GM18517 (cell line): Measurements from ENCODE around the gene DCLK1.
A peak's percentile ranks its signal among the peaks of the same experiment; 100 is the strongest.

ENCODE experiments used
- ATAC-seq: cut with Tn5 transposase; IDR thresholded peaks from one replicate; pipeline ENCODE4 v1.9.1; 2021; ENCODE audit warnings: mild to moderate bottlenecking, moderate library complexity; ENCODE audit not compliant: unreplicated experiment

Gene DCLK1

GRCh38 chr13:35954207-35954560 lies 177.0 kb downstream of the DCLK1 start:
- ATAC-seq, result no peak

DNA sequence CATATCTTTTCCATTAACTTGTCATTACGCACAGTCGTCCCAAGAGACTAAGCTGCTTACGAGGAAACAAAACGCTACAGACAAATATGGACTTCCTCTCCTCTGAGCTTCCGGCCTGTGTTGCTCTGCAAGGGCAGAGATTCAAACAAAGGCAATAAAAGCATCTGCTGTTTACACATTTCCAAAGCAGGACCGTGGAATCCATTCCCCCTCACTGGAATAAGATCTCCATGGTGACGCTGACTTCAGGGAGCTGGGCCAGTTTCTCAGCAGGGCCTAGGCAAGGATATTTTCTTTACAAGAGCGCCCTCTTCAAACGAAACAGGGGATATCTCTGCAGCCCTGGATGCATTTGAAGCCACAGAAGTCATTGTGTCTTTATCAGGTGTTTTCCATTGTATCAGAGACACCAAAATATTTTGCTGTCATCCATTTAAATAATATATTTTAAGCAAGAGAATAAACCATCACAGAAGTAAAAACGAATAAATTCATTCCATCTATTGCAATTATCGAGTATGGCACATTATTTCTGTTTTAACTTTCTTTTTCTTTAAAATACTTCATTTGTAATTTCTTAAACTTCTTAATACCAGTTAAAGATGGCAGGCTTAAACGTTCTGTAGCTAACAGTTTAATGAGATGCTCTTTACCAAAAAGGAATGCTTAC lies 177.5 kb downstream of the DCLK1 start:
- no peak for ATAC-seq

DNA sequence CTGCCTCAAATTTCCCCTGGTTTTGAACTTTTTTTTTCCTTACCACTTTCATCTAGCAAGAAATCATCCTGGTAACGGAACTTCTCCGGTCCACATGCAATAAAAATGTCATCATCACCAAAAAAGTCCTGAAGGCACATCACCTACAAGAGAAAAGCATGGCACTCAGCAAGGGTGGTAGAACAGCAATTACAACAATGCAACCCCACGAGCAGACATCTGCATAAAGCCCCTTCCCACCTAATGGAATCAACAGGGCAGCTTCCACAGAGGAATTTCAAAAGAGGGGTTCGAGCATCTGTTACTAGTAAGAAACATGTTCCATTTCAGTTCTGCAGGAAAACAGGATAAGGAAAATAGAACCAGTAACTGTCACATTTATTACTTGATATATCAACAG lies 183.9 kb downstream of the DCLK1 start:
- ATAC-seq, result no peak

GRCh38 chr13:35945368-35945767 lies 185.8 kb downstream of the DCLK1 start:
- ATAC-seq, result no peak

DNA sequence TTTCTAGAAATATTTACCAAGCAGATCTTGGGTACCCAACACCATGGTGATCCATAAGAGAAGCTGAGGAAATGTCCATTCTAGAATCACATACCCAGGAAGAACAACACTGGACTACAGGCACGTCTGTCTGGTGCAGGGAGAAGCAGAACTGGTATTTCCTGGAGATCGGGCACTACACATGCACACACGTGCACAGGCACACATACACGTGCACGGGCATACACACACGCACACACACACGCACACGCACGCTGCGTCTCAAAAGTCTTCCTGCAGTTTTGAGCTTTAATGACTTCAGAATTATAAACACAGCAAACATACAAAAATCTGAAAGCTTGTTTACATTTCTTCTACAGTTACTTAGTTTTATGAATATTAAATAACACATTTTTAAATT lies 189.8 kb downstream of the DCLK1 start:
- ATAC-seq, result no peak

DNA sequence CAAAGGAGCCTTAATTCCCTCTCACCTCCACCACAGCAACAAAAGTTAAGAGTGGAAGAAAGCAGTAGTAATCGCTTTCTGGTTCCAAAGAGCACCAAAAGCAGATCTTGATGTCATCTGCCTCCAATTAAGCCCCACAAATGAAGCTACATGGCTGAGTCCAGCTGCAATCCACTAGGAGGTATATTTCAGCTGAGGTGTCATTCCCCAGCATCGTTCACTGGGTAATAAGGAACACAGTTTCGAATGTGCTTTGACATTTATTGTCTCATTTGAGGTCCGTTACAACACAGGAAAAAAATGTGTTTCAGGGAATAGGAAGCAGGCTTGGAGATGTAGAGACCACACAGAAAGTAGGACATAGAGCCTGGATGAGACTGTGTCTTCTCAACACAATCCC lies 190.4 kb downstream of the DCLK1 start:
- ATAC-seq, result no peak

- ATAC-seq, result no peak
Measured at GRCh38 chr13:35936246-35936978, 194.8 kb downstream of the DCLK1 start.

DNA sequence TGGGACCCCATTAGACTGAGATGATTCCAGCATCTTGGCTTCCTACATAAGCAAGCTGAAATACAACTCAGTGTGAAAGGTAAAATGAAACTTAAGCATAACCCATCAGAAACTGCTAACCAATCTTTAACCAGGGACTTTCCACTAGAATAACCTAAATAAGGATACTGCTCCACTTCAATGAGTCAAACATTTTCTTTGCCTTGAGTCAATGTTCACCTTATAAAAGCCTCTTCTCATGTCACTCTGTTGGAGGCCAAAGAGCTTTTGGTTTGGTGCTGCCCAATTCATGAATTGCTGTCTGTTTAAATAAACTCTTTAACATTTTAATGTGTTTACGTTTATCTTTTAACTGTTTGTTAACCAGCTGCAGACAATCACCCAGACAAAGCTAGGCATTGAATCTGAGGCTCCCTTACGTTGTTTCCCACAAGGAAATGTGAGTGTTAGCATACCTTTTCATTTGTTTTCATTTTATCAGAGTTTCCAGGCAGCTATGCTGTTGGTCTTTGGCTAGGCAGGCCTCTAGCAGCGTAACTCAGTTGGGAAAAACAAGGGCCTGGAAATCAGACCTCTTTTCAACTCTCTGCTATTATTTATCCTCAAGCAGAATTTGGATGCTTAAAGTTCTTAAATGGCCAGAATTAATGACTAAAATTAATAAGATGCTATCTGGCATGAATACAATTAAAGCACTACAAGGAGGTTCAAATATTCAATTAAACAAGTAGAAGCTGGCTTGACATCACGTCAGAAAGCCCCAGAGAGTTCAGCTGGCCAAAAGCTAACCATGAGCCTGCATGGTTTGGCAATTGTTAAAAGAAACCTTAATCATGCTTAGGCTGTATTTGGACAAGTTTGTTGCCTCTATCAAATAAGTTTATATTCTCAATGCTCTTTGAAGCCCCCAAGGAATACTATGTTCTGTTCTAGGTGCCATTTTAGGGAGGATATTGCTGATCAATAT lies 200.2 kb downstream of the DCLK1 start:
- ATAC-seq, result peak; percentile 79

DNA sequence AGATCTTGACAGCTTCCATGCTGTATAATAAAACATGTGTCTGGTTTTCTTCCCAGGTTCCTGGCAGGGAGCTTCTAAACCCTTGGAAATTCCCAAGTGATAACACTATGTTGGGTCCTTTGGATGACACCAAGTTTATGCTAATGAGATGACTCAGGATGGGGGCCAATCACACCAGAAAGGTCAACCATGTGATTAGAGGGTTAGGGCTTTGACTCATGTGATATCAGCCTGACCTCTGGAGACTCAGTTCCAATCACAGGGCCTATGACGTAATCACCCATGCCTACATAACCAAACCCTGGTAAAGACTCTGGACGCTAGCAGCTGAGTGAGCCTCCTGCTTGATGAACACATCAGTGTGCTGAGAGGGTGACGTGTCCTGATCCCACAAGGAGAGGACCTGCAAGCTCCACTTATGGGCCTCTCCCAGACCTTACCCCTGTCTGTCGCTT lies 203.6 kb downstream of the DCLK1 start:
- ATAC-seq, result no peak

DNA sequence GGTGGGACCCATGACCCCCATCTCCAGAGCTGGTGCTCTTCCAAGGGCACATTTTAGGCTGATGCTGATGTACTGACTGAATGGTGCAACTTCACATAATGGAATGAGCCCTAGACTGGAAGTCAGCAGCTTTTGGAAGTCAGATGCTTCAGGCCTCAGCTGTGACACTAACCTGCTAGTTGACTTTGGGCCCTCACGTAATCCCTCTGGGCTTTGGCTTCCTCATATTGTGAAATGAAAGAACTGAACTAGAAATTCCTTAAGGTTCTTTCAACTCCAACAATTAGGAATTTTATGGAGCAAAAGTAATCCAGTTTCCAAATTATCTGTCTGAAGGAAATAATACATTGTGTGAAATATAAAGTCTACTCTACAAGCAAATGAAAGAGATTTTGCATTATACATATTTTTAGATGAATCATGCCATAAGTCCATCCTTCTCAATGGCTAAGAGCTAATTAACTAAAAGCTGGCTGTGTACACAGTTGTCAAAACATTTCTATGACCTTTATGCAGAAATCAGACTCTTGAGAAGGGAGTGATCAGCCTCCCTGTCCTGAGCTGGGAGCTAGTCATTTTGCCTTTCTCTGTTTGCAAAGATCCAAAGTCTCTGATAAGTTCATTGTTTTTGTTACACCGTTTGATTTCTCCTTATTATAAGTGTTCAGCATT lies 204.2 kb downstream of the DCLK1 start:
- ATAC-seq, result no peak

- no peak for ATAC-seq
Measured at GRCh38 chr13:35925669-35926068, 205.5 kb downstream of the DCLK1 start.

GRCh38 chr13:35923347-35923746 lies 207.8 kb downstream of the DCLK1 start:
- no peak for ATAC-seq

GRCh38 chr13:35920816-35921215 lies 210.4 kb downstream of the DCLK1 start:
- ATAC-seq, result no peak

GRCh38 chr13:35917942-35918645 lies 213.1 kb downstream of the DCLK1 start:
- ATAC-seq, result peak; percentile 16

DNA sequence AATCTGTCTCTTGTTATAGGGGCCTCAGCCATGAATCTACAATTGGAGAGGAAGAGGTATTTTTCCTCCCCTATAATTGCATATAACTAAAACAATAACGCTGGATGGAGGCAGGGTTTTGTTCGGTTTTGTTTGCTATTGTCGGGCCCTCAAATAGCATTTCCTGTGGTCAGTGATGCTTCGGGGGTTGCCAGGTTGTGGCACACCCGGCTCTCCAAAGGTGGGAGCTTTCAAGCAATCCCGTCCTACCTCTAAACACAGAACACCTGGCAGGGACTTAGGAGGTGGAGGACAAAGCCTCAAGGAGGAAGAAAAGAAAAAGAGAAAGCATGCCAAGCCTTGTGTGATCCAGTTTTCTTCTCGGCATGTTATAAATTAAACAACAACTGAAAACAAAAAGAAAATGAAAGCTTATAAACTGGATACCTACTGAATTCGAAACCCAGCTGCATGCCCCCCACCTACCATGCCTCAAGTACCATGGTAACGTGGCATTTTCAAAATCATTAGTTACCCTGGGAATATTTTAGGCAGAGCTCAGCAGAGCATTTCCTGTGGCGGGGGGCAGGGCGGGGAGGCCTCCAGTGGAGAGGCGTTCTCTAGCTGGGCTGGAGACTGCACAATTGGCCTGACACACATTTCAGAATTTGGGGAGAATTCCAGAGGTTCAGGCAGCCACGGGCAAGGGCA lies 213.8 kb downstream of the DCLK1 start:
- ATAC-seq, result peak; percentile 73

DNA sequence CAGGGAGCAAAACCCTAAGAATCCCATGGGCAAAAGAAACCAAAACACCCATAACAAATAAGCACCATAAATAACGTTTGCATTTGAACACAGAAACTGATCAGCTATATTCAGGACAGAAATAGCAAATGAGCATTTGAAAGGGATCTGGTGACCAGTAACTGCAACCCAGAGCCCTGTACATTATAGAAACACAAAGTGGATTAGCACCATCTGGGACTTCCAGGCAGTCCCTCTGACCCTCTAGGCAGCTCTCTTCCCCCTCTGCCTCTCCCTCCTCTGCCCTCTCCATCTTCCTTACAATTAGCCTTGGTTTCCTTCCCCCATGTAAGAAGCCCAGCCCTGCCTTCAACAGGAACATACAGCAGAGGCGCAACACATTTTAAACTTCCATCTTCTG lies 215.0 kb downstream of the DCLK1 start:
- no peak for ATAC-seq

DNA sequence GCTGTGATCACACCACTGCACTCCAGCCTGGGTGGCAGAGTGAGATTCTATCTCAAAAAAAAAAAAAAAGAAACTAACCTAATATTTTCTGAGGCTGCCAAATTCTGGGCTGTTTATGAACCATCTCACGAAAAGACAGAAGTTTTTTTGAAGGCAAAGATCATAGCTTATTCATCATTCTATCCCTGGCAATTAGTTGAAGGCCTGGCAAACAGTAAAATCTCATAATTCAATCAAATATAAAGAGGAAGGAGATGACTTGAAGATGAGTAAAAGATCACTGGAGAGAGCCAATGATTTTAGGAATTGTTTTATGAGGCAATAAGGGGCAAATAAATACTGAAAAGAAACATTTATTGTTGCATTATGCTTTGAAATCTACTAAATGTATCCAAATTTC lies 216.5 kb downstream of the DCLK1 start:
- no peak for ATAC-seq

DNA sequence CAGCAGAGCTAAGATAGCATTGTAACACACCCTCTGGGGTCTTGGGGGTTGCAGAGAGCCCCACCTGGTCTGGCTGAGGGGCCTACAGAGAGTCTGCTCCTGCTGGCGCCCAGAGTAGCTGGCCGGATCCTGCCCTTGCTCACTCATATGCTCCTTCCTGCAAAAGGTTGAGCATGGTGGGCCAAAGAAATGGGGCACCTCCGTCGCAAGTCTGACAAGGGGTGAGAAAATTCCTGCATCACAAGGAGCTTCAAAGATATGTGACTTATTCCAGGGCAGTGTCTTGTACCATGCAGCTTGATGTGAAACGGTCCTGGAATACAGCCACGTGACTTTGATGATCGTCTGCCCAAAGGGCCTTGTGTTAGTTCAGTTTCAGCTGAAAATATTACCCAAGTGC lies 218.3 kb downstream of the DCLK1 start:
- no peak for ATAC-seq

GRCh38 chr13:35909837-35910540 lies 221.2 kb downstream of the DCLK1 start:
- no peak for ATAC-seq
